ENCODE data around the gene TPRN.
A peak's percentile ranks its signal among the peaks of the same experiment; 100 is the strongest.

The TPRN gene

DNA sequence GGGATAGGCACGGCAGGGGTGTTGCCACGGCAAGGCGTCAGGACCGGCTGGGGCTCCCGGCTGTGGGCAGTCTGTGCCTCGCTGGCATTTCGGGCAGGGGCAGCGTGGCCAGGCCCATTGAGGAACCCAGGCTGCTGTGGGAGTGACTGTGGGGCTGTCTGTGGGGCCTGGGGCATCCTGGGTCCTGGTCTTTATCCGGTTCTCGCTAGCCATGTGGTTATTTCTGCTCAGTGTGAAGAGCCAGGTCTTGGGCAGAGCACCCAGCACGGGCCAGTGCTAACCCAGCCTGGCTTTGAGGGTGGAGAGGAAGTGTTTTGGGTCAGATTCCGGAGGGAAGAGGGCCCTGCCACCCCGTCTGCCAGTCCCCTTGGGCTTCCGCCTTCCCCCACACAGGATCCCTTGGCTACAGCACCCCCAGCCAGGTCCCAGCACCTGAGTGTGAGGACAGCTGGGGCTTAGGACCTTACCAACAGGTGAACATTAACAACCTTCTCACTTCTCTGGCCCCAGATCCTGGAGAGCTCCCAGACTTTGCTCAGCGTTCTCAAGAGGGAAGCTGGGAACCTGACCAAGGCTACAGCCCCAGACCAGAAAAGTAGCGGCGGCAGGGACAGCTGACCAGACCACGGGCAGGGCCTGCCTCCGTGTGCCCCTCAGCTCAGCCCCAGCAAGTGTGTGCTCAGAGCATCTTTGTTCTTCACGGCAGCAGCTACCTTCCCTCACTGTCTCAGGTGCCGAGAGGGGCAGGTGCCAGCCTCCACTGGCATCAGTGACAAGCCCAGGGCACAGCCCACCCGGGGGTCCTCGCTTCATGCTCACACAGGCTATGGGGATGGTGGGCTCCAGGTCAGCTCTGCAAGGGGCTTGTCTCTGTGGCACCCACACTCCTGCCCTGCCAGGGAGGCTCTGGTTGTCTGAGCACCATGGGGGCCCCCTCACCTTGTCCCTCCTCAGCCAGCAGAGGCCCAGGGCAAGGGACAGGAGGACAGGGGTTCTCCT, 10.9 kb downstream of the TPRN start:
- DNase-seq (ENCODE audit: low read depth in 2 of 2): no peak

DNA sequence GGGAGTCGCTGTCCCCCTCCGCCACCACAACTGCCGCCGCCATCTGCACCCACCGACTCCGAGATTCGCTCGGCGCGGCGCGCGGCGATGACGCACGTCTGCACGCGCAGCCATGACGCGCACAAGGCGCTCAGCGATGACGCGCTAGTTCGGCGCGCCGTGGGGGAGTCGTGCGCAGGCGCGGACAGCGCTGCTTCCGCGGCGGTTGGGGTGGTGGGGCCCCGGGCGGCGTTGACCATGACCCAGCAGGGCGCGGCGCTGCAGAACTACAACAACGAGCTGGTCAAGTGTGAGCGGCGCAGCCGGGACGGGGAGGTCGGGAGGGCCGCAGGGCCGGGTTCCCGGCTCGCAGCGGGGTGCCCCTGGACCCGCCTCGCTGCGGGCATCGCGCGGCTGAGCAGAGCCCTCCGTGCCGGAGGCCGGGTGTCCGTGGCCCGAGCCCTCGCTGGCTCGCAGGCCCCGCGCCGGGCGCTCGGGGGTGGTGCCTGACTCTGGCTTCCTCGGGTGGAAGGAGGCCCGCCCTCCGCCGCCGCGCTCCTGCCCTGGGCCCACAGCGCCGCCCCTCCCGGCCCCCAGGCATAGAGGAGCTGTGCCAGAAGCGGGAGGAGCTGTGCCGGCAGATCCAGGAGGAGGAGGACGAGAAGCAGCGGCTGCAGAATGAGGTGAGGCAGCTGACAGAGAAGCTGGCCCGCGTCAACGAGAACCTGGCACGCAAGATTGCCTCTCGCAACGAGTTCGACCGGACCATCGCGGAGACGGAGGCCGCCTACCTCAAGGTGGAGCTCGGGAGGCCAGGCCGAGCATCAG, 11.8 kb downstream of the TPRN start, which contains the start of the genes ANAPC2 and SSNA1:
Gene ANAPC2 (minus strand): TSS at position 71 of the 807 bp plus-strand sequence. CDS start 28 bp downstream, at position 43.
Gene SSNA1 (plus strand): TSS at position 187 of the 807 bp plus-strand sequence. CDS start 51 bp downstream, at position 238.
- peak; percentile 75 to 88 for DNase-seq (ENCODE audit: low read depth in 2 of 2)

DNA sequence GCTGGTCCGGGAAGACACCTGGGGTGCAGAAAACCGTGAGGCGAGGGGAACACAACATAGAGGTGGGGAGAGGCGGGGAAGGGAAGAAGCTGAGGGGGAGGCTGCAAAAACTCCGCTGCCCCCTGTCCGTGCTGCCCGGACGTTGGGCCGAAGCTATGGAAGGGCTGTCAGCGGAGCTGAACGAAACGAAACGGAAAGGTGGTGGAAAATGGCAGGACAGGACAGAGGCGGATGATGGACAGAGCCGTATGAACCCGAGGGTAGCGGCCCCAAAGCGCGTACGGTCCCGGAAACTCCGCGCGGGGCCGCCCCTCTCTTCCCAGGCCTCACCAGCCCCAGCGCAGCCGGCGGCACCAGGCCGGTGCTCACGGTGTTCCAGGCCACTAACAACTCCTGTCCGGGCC, 12.5 kb downstream of the TPRN start:
- no peak for DNase-seq (ENCODE audit: low read depth in 2 of 2)

DNA sequence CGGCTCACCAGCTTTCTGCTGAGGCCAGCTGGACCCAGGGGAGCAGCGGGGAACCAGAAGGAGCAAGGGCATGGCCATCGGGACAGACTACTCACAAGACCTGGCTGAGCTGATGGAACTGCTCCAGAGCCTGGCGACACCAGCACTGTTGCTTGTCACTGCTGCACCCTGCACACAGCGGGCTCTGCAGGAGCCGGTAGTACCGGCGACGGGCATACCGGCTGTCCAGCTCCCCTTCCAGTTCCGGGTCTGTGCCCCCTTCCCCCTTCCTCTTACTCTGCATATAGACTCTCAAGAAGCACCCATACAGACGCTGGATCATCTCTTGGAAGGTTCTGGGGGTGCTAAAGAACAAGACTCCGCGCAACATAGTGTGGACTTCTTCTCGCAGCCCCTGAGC, 13.2 kb downstream of the TPRN start:
- DNase-seq (ENCODE audit: low read depth in 2 of 2): no peak

DNA sequence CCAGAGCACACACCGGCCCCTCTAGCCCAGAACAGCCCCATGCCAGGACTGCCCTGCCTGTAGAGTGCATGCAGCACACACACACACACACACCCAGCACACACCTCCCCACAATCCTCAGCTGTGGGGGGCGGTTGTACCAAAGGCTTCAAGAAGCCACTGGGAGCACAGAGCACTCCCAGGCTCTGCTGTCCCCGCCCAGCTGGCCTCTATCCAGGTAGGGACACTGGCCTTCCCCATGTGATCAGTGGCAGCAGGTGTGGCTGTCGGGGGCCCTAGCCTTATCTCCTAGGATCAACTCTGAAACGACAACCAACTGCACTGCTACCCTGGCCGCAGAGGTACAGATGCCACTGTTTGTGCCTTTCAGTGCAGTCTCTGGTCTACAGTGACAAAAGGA, 14.2 kb downstream of the TPRN start:
- no peak for DNase-seq (ENCODE audit: low read depth in 2 of 2)

DNA sequence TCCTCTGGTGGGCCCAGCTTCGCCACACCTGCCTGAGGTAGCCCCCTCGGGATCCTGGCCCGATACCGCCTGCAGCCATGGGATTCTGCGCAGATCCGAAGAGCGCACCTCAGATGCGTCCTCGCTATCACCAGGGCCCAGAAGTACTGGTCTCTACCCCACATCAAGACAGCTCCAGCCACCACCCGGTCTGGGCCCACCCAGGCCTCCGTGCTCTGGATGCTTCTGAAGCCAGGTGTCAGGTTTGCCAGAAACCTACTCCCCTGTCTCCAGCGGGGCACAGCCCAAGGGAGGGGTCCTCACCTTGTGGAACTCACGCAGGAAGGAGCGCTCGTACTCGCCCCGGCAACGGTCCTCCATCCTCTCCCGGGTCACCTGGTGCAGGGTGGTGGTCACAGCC, 14.6 kb downstream of the TPRN start:
- DNase-seq (ENCODE audit: low read depth in 2 of 2): no peak

DNA sequence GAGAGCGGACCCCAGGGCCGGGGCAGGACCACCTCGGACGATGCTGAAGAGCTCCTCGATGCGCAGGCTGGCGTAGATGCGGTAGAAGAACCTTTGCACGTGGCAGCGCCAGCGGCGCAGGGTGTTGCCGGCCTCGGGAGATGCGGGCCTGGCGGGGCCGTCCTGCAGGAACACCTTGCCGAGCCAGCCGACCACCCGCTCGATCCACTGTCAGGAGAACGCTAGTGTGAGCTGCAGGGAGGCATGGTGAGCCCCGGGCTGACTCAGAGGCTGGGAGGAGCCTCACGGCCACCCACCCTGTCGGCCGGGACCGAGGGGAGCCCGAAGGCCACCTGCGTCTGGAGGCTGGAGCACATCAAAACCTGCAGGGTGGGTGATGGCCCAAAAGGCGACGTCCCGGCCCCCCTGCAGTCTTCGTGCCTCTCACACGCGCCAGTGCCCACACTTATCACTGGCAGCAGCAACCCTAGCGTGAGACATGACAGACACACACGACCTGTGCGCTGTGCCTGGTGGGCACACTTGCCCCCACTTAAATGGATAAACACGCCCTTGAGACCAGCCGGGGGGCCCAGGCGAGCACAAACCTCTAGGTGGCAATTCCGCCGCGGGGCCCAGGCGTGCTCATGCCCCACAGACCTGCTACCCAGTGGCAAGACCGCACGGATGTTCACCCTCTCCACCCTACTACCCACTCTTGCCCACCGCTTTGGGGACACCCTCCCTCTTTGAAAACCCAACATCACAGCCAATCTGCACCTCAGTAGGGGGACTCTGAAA, 15.5 kb downstream of the TPRN start:
- DNase-seq (ENCODE audit: low read depth in 2 of 2): no peak

DNA sequence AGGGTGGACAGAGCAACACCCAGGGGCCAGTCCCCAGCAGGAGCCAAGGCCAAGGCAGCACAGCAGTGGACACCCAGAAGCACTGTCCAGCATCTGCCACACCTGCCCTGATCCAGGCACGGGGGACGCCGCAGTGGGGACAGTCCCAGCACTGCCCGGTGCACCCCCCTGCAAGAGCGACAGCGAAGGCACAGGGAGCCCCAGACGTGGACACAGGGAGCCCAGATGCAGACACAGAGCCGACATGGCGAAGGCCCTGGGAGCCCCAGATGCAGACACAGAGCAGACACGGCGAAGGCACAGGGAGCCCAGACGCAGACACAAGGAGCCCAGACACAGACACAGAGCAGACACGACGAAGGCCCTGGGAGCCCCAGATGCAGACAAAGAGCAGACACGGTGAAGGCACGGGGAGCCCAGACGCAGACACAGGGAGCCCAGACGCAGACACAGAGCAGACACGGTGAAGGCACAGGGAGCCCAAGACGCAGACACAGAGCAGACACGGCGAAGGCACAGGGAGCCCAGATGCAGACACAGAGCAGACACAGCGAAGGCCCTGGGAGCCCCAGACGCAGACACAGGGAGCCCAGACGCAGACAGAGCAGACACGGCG, 16.5 kb downstream of the TPRN start:
- DNase-seq (ENCODE audit: low read depth in 2 of 2): no peak

DNA sequence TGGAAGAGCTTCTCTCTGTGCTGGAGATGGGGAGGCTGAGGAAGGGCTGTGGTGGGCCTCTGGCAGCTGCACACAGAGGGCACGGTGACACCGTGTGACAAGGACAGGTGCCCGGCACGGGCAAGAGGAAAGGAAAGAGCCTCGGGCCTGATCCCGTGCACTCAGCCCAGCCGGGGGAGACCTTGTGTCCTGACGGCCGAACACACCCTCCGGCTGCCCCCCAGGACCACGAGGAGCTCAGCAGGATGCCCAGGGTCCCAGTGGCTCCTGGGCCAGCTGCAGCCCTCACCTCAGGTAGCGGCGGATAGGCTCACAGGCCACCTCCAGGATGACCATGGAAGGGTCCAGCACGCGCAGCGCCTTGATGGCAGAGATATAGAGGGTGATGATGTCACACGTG, 17.7 kb downstream of the TPRN start:
- no peak for DNase-seq (ENCODE audit: low read depth in 2 of 2)

DNA sequence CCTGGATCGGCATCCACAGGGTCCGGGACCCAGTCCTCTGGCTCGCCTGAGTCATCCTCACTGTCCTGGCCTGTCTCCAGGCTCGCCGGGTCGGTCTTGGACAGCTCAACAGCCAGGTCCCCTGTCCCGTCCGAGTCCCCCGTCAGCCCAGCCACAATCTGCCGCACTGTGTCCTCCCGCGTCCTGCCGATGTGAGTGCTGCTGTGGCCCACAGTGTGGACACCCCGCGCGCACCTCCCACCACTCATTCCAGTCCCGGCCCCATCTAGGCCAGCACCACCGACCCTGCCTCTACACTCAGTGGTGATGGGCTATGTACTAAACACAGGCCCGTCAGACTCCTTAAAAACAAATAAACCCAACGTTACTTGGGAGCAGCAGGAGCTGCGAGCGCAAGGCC, 18.9 kb downstream of the TPRN start:
- no peak for DNase-seq (ENCODE audit: low read depth in 2 of 2)

DNA sequence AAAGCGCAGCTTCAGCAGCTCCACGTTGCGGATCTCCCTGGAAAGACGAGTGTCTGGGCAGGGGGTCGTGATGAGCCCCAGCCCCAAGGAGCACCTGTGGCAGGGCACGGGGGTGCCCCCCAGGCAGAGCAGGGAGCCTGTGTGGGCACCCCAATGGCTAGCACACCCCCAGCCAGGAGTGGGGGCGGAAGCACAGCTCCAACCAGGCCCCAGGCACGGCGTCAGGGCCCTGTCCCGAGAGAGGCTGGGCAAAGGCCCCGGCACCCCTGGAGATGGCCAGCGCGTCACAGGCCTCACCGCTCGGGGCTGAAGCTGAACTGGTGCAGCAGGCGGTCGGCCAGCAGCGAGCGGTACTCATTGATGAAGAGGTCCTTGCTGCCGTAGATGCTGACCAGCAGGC, 20.1 kb downstream of the TPRN start:
- no peak for DNase-seq (ENCODE audit: low read depth in 2 of 2)

DNA sequence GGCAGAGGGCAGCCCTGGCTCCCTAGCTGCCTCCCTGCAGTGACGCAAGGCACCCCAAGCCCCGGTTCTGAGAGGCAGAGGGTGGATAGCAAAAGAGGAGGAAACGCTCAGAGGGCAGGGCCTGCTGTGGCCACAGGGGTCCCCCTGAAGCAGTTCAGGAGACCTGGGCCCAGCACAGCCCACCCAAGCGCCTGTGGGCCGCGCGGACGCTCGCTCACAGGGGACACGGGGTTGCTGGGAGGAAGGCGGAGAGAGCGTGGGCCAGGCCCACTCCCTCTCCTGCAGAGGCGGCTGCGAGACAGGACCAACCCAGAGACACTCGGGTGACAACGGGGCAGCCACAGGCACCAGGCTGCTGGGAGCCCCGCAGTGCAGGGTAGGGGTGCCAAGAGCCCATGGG, 20.8 kb downstream of the TPRN start:
- DNase-seq (ENCODE audit: low read depth in 2 of 2): no peak

DNA sequence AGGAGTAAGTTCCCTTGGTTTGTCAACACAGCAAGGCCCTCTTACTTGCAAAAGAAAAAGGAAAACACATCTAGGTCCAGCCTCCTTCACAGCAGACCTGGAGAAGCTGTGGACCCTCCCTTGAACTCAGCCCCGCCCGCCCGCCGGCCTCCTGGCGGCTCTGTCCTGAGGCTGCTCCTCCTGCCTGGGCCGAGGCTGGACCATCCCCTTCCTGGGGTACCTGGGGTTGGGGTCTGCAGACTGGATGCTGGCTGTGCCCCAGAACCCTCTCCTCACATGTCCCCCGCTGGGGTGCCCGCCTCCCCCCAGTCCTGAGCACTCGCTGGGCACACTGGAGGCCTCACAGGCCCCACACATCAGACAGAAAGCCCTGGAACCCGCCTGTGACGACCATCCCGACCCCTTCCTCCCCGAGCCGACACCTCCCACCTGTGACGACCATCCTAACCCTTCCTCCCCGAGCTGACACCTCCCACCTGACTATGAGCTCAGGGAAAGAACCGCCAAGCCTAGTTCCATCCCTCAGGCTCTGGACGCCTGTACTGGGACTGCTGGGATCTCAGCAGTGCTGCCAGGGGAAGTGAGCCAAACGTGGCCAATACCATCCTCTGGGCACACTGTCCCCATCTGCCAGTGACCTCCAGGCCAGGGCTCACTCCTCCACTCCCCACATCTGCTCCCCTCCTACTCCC, 21.5 kb downstream of the TPRN start:
- no peak for DNase-seq (ENCODE audit: low read depth in 2 of 2)

DNA sequence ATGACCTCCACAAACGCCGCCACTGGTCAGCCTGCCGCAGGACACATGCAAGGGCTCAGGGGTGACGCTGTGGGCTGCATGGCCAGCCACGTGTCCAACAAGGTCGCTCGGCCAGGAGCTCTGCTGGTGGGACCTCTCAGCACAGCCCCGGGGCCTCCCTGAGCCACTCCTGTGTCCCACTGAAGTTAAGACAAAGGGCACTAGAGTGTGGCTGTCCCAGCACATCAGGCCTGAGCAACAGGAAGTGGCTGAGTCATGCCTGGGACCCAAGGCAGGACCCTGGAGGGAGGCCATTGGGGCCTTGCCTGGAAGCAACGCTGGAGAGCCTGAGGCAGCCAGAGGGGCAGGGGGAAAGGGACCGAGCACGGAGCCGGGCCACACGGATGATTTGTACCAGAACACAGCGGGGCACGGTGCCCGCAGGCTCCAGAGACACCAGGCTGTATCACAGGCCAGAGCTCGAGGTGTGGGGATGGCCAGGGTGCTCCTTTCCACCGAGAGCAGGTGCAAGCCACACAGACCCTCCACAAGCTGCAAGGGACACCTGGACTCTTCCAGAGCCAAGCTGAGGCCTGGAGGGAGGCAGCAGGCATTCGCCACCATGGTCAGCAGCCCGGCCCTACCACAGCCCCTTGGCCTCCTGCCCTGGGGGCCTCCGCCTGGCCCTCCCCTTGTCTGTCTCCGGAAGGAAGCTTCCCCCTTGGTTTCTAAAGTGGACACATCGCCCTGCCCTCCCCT, 22.2 kb downstream of the TPRN start:
- no peak for DNase-seq (ENCODE audit: low read depth in 2 of 2)

DNA sequence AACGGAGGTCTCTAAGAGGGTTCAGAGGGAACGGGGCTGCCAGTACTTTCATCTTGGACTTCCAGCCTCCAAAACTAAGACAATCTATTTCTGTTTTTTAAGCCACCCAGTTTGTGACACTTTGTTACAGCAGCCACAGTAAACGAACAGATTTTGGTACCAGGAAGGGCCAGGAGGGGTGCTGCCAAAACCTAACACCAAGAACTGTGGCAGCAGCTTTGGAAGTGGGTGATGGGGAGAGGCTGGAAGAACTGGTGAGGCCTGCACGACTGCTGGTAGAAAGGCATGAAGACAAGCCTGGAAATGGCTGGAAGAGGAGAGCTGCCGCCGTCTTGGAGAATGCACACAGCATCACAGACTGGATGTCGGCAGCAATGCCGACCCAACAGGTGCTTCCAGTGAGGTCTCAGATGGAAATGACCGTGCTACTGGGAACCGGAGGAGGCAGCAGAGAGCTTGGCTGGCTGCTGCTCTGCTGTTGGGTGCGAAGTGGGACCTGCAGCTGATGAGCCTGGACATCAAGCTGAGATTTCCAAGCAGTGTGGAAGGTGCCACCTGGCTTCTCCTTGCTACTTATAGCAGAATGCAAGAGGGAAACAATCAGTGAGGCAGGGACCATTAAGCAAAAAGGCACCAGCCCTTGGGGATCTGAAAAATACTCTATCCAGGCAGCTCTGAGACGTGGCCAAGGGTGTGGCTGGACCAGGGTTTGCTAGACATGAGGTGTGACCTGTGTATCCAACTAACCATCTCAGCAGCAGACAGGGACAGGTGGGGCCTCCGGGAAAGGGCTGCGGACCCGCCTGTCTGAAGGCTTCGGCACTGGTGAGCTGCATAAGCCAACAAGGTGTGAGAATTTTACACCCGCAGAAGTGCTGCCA, 24.0 kb downstream of the TPRN start:
- no peak for DNase-seq (ENCODE audit: low read depth in 2 of 2)

DNA sequence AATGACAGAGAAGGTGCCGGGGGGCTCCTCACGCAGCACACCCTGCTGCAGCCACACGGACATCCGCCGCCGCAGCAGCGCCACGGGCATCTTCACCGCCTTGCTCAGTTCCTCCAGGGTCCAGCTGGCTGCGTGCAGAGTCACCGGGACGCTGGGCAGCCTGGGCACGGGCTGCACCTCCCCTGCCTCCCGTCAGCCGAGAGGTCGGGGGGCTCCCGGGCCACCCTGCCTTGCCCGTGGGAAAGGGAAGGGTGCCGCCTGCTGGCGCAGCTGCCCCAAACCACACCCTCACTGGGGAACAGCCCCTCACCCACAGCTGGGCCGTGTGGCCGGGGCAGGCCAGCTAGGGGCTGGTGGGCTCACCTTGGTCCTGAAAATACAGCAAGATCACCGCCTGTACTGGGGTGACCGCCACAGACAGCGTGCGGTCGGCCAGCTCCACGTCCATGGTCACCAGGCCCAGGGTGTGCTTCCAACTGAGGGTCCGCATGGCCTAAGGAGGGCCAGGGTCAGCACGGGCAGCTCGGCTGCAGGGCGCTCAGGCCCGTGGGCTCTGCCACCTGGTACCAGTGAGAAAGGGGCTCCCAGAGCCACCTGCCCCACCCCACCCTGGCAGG, 25.1 kb downstream of the TPRN start:
- DNase-seq (ENCODE audit: low read depth in 2 of 2): no peak

DNA sequence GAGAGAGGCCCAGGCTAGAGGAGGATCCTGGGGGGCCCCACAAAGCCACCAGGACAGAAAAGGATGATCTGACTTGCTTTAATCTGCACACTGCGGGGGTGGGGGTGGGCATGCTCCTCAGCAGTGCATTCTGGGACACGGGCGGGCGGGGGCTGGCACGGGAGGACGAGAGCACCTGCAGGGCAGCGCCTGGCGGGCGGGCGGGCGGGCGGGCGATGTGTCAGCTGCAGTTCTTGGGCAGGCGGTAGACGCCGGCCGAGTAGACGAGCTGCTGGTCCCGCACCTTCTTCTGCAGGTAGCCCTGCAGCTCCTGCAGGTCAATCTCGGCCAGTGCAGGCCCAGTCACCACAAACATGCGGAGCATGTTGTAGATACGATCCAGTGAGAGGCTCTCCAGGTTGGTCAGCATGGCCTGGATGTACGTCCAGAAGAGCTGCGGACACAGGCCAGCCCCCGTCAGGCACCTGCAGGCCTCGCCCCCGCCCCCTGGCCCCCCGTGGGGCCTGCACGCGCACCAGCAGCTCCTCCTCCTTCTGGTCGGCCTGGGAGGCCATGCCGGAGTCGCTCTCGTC, 25.7 kb downstream of the TPRN start:
- DNase-seq (ENCODE audit: low read depth in 2 of 2): peak in 1 of 2 donors; percentile 26
